ENCODE results near the gene ADGB.

- TF ChIP-seq CTCF (IDR thresholded peaks at IDR 0.05) (no peak), POLR2A (IDR thresholded peaks at IDR 0.05) (no peak)
Observed at GRCh38 chr6:146775220-146775619, 176.4 kb downstream of the ADGB start.
